GM21360 (cell line): ENCODE data around the gene UBE2R2.
"Not testable (repeated sequence)": the region's sequence is repeated elsewhere in the genome, so short reads cannot be mapped to it uniquely, and the experiment has no call there.

ENCODE experiments used
- ATAC-seq: cut with Tn5 transposase; IDR thresholded peaks from one replicate; pipeline ENCODE4 v1.9.1; 2021; ENCODE audit warnings: mild to moderate bottlenecking, moderate library complexity; ENCODE audit not compliant: unreplicated experiment

UBE2R2 gene

DNA sequence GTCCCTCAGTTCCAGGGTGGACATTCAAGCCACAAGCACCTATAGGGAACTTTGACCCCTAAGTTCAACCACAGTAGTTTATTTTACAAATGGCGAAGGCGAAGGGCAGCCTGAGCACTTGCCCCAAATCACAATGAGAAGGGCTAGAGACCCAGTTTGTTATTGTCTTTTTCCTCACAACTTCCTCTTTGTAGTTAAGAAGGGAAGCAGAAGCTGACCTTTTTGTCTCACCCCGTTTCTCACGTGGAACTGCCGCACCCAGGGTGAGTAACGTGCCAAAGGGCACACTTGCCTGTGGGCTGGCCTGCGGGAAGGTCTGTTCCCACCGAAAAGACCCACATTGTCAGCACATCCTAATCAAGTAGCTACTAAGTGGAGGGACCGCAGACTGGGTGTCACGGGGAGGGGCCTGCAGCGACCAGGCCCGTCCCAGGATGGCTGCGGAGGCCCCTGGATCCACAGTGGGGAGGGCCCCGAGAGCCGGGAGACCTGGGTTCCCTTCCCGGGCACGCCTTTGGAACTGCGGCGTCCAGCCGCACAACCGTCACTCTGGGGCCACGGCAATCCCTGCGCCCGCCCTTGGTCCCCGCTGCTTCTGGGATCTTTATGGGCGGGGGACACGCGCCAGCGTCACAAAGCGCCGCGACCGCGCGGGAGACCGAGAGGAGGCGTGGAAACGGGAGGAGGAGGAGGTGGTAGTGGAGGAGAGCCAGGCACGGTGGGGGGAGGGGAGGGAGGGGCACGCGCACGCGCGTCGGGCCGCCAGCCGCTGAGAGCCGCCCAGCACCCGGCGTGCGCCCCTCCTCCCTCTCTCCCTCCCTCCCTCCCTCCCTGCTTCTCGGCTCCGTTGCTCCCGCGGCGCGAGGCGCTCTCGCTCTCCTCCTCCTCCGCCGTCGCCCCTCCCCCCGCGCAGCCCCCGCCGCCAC is at the start of gene UBE2R2:
Gene UBE2R2 (plus strand): TSS at position 834 of the 926 bp plus-strand sequence. CDS start 598 bp downstream, outside the sequence.
- peak; percentile 54 for ATAC-seq

- not testable (repeated sequence) for ATAC-seq
Observed at GRCh38 chr9:33770156-33770880, 46.6 kb upstream of the UBE2R2 start.

DNA sequence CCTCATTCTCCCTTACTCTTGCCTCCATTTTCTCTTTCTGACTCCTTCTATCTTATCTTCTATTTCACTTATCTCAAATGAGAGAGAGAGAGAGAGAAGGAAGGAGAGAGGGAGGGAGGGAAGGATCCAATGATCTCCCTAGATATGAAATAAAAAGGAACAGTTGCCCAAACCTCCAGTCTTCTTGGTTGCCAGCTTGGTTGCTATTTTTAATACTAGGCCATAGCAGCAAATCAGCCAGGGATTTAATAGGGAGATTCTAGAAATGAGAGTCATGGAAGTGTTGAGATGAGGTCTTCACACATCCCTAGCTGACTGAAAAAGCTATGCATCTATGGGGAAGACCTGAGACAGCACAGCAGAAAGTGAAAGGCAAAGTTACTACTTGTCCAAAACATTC is 43.8 kb upstream of the UBE2R2 start:
- not testable (repeated sequence) for ATAC-seq

DNA sequence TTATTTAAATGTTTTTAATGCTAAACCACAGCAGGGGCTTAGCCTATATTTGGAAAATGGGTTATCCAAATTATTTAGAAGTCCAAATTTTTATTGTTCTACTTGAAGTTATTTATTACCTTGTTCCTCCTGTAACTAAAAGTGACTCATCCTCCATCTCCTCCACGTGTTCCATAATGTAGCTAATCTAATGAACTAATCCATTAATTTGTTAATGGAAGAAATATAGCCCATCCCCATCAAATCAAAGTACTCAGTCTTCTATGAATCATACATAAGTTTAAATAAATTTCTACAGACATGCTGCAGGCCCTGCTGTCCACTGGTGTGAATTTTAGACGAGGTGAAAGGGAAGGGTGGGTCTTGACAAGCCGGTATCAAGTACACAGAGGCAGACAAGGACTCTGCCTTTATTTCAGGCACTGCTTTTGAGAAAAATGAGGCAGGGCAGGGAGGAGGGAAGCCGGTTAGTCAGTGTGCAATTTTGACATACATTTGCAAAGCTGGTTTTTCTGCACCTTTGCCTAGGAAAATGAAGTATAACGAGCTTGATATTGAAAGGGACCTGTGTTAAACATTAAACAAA is 42.8 kb upstream of the UBE2R2 start:
- not testable (repeated sequence) for ATAC-seq

DNA sequence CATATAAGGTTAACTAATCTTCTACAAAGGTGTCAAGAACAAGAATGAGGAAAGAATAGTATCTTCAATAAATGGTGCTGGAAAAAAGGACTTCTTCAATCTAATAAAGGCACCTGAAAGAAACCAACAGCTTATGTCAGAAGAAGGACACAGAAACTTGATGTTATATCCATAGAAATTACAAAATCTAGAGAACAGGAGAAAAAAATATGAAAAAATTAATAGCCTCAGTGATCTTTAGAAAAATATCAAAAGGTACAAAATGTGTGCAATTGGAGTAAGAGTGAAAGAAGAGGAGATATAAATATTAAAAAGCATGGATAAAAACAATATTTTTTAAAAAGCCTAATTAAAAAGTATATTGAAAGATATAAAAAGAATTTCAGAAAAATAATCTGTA is 40.4 kb upstream of the UBE2R2 start:
- ATAC-seq: no peak

GRCh38 chr9:33778700-33779351 is 38.1 kb upstream of the UBE2R2 start:
- ATAC-seq: peak; percentile 52

DNA sequence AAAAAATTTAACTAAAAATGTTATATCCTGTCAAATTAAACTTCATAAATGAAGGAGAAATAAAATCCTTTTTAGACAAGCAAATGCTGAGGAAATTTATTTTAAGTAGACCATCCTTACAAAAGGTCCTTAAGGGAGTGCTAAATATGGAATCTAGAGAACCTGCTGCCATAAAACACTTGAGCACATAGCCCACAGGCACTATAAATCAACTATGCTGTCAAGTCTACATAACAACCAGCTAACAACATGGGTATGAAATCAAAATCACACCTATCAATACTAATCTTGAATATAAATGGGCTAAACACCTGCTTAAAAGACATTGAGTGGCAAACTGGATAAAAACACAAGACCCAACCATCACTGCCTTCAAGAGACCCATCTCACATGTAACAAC is 36.7 kb upstream of the UBE2R2 start:
- ATAC-seq: no peak

DNA sequence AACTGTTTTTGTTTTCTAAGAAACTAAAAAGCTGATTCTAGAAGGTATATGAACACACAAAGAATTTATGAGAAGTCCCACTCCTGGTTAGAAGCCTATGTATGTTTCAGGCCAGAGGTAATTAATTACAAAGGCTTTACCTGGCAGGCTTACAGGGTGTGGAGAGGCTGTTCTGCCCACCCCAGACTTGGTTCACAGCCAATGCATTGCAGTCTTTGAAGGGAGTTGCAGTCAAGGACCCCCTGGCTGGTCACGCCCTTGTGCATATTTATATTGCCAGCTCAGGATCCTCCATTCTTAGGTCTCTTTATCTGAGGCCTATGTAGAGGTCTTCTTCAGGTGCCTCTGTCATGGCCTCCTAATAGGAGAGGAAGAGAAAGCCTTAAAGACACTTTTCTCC is 35.2 kb upstream of the UBE2R2 start:
- no peak for ATAC-seq

DNA sequence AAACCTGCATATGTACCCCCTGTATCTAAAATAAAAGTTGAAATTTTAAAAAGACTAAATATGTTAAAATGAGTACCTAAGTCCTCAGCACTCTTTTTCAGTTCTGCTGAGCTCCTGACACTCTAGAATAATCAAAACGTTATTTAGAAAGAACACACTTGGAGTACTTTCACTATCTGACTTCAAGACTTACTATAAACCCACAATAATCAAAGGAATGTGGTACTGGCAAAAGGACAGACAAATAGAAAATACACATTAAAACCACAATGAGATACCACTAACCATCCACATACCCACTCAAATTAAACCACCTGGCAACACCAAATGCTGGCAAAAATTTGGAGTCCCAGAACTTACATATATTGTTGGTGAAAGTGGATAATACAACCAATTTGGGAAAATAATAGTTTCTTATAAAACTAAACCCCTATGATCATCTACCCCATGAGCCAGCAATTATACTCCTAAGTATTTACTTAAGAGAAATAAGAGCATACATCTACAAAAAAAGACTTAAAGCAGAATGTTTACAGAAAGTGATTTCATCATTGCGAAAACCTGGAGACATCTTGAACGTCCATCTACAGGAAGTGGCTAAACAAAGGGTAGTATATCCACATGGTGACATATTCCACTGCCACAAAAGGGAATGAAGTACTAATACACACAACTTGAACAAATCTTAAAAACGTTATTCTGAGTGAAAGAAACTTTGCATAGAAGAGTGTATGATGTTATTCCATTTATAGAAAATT is 34.4 kb upstream of the UBE2R2 start:
- ATAC-seq: no peak

GRCh38 chr9:33785914-33786313 is 31.0 kb upstream of the UBE2R2 start:
- no peak for ATAC-seq

GRCh38 chr9:33786681-33787080 is 30.3 kb upstream of the UBE2R2 start:
- ATAC-seq: no peak

- ATAC-seq: no peak
Observed at GRCh38 chr9:33787839-33788238, 29.1 kb upstream of the UBE2R2 start.

DNA sequence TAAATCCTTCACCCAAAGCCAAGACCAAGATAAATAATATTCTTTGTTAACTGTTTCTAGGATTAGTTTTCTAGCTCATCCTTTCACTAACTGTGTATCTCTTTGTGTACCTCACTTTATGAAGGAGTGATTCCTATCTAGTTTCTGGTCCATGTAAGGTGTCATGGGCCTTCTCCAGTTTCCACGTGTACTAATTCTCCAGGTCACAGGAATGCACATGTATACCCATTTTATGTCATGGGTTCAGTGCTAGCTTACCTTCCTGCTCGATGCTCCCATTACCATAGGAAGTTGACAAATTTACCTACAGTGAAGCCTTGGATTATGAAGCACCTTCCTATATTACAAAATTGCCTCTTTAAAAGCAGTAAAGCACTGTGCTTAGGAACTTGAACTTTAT is 27.5 kb upstream of the UBE2R2 start:
- not testable (repeated sequence) for ATAC-seq

DNA sequence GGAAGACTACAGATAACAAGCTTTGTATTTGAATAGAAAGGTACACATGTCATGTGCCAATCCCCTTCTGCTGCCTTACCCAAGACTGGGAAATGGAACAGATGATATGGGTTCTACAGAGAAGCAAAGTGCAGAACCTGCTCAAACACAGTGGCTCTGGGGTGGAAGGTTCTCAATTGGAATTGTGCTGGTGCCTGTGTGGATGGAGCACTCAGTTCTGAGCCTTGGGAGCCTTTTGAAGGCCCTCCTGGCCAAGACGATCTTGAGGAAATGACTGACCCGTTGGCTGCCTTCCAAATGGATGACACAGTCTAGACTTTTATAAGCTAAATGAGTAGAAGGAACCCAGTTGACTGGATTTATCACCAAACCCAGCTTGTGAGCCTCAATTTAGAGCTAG is 25.8 kb upstream of the UBE2R2 start:
- ATAC-seq: no peak

DNA sequence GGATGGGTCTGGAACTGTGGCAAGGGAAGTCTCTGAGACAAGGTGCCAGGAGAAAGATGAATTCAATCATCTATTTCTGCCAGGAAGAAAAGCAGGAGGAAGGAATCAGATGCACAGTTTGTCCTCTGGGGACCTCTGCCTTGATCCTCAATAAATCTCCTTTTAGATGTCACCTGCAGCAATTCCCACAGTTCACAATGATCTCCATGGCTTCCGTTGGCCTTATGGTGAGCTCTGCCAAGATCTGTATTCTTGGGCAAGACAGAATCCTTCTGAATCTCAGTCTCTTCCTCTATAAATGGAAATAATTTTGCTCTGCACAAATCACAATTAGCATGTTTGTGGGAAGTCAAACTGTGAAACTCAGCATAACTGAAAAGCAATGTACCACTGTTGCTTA is 23.5 kb upstream of the UBE2R2 start:
- ATAC-seq: not testable (repeated sequence)

- no peak for ATAC-seq
Observed at GRCh38 chr9:33794560-33794959, 22.4 kb upstream of the UBE2R2 start.

DNA sequence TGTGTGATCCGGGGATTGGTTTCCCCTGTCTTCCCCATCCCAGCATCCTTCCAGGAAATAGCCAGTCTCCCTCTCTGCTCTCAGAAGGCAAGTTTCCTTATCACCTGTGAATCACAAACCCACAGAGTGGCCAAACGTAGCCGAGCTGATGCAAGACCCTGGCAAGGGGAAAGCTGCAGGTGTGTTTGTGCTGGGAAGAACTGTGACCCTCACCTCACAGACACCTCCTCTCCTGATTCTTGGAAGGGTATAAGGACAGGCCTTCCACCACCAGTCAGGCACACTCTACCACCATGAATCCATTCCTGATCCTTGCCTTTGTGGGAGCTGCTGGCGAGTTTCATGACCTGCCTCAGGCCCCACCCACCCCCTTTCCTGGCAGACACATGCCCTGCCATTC is 21.7 kb upstream of the UBE2R2 start, which contains the start of gene PRSS3:
Gene PRSS3 (plus strand): TSS at position 281 of the 400 bp plus-strand sequence. CDS start 13 bp downstream, at position 294.
- no peak for ATAC-seq

GRCh38 chr9:33795819-33796218 is 21.1 kb upstream of the UBE2R2 start:
- ATAC-seq: no peak

- ATAC-seq: not testable (repeated sequence)
Observed at GRCh38 chr9:33796679-33797078, 20.3 kb upstream of the UBE2R2 start.

- no peak for ATAC-seq
Observed at GRCh38 chr9:33797837-33798236, 19.1 kb upstream of the UBE2R2 start.
